Suprapubic skin (tissue), 4 donors: Measurements from ENCODE around the gene GANC. TPM values are rescaled to one million over a fixed set of nuclear protein-coding genes. Genes with fewer than 3 reads are reported as not detected.
"Not testable (repeated sequence)": the region's sequence is repeated elsewhere in the genome, so short reads cannot be mapped to it uniquely, and the experiment has no call there.

Experiments used
- DNase-seq, 2 donors: peaks; one replicate each; pipeline ENCODE4 v3.0.0-alpha.2; 2019; ENCODE audit warnings: low spot score in 2 of 2
- H3K27ac ChIP-seq: fragments of 200-600 bp; sonication (generic); one replicate; pipeline ENCODE4 v1.5.1; 2019
- H3K27me3 ChIP-seq: fragments of 200-600 bp; sonication (generic); one replicate; pipeline ENCODE4 v1.5.1; 2019
- H3K36me3 ChIP-seq: fragments of 200-600 bp; sonication (generic); one replicate; pipeline ENCODE4 v1.5.1; 2019
- H3K4me1 ChIP-seq: fragments of 200-600 bp; sonication (generic); one replicate; pipeline ENCODE4 v1.5.1; 2019
- H3K4me3 ChIP-seq: fragments of 200-600 bp; sonication (generic); one replicate; pipeline ENCODE4 v1.5.1; 2019; ENCODE audit warnings: mild to moderate bottlenecking
- H3K9me3 ChIP-seq: fragments of 200-600 bp; sonication (generic); one replicate; pipeline ENCODE4 v1.5.1; 2019
- CTCF ChIP-seq, 2 donors: fragments of 200-600 bp in 1 of 2; fragments of 450-650 bp in 1 of 2; sonication (generic) in 1 of 2; IDR thresholded peaks; one replicate each; pipeline ENCODE4 v1.5.1; 2016 to 2019; ENCODE audit warnings: antibody characterized with exemption in 2 of 2, mild to moderate bottlenecking in 1 of 2, moderate library complexity in 1 of 2
- EP300 ChIP-seq: sonication (generic); formaldehyde crosslinking; IDR thresholded peaks from one replicate; pipeline ENCODE4 v1.6.1; 2017; ENCODE audit warnings: antibody characterized with exemption
- POLR2A ChIP-seq, 2 donors: fragments of 450-650 bp; IDR thresholded peaks; one replicate each; pipeline ENCODE4 v1.6.1; 2017; ENCODE audit warnings: antibody characterized with exemption in 2 of 2, mild to moderate bottlenecking in 2 of 2, moderate library complexity in 2 of 2
- POLR2AphosphoS5 ChIP-seq, 3 donors: sonication (generic); formaldehyde crosslinking; IDR thresholded peaks; one replicate each; pipeline ENCODE4 v1.6.1; 2017; ENCODE audit warnings: antibody characterized with exemption in 3 of 3
- WGBS: methylation state at CpG from one replicate; pipeline ENCODE4 v1.1.5; 2018; 5-methylcytosine and 5-hydroxymethylcytosine counted together
- total RNA-seq, 4 donors: library from RNA; depleted of rRNA; stranded (reverse); fragments of >200 nt; gene quantifications; one replicate each; pipeline ENCODE4 v1.1.0, GENCODE V29; 2016

Gene GANC
- total RNA-seq, 4 donors from 2014 or later = 23.0 to 47.7 (median 30.4) TPM

DNA sequence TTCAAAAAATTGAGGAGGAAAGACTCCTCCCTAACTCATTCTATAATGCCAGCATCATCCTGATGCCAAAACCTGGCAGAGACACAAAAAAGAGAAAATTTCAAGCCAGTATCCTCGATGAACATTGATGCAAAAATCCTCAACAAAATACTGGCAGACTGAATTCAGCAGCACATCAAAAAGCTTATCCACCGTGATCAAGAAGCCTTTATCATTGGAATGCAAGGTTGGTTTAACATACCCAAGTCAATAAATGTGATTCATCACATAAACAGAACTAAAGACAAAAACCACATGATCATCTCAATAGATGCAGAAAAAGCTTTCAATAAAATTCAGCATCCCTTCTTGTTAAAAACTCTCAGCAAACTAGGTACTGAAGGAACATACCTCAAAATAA is 62.1 kb downstream of the GANC start:
- H3K36me3 ChIP-seq = peaks cover 25% of the 10 kb centered on the region
- no peaks in the 10 kb centered on the region for H3K27me3 ChIP-seq
- no peaks in the 10 kb centered on the region for H3K4me1 ChIP-seq
- no peak for DNase-seq
- no peak overlapping the region for H3K27ac ChIP-seq
- peaks cover 8% of the 10 kb centered on the region for H3K9me3 ChIP-seq
- 100% methylated on average over 2 of the region's 2 CpGs for WGBS
- no peak overlapping the region for H3K4me3 ChIP-seq
- no peak for TF ChIP-seq POLR2A (IDR thresholded peaks at IDR 0.05)
- no peak for TF ChIP-seq EP300
- TF ChIP-seq CTCF (IDR thresholded peaks at IDR 0.05) = no peak
- no peak for TF ChIP-seq POLR2AphosphoS5 (IDR thresholded peaks at IDR 0.05)

- not testable (repeated sequence) for H3K4me1 ChIP-seq, H3K27me3 ChIP-seq, H3K9me3 ChIP-seq, DNase-seq, H3K4me3 ChIP-seq, H3K27ac ChIP-seq
- 97% methylated on average over 1 of the region's 1 CpG for WGBS
- peaks cover 13% of the 10 kb centered on the region for H3K36me3 ChIP-seq
Measured at GRCh38 chr15:42336650-42337049, 63.6 kb downstream of the GANC start.

GRCh38 chr15:42337104-42337503 is 64.1 kb downstream of the GANC start:
- H3K9me3 ChIP-seq, H3K4me3 ChIP-seq, H3K27ac ChIP-seq, H3K4me1 ChIP-seq, DNase-seq, H3K27me3 ChIP-seq: not testable (repeated sequence)
- 98% methylated on average over 3 of the region's 3 CpGs for WGBS
- peaks cover 13% of the 10 kb centered on the region for H3K36me3 ChIP-seq

DNA sequence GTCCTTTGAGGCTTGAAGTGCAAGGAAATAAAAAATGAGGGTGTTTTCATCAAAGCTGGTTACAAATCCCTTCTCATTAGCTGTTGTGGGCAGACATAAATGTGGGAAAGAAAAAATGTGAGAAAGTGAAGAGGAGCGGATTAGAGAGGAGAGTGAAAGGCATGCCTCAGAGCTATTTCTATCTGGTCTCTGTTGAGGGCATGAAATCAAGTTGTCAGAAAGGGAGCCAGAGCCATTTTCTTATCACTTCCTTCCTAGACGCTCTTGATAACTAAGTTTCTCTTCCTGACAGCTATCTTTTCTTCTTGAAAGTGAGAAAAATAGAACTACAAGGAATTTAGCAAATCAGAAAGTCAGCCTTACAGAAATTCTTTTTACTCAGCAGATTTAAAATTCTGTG is 65.5 kb downstream of the GANC start:
- H3K4me3 ChIP-seq = no peak overlapping the region
- H3K4me1 ChIP-seq = no peaks in the 10 kb centered on the region
- H3K27me3 ChIP-seq = no peaks in the 10 kb centered on the region
- peaks cover 8% of the 10 kb centered on the region for H3K9me3 ChIP-seq
- DNase-seq = no peak
- H3K36me3 ChIP-seq = peaks cover 17% of the 10 kb centered on the region
- WGBS = 61% methylated on average over 2 of the region's 2 CpGs
- no peak for TF ChIP-seq POLR2A (IDR thresholded peaks at IDR 0.05)
- TF ChIP-seq POLR2AphosphoS5 (IDR thresholded peaks at IDR 0.05) = no peak
- no peak for TF ChIP-seq EP300
- TF ChIP-seq CTCF (IDR thresholded peaks at IDR 0.05) = no peak
- H3K27ac ChIP-seq = no peak overlapping the region

DNA sequence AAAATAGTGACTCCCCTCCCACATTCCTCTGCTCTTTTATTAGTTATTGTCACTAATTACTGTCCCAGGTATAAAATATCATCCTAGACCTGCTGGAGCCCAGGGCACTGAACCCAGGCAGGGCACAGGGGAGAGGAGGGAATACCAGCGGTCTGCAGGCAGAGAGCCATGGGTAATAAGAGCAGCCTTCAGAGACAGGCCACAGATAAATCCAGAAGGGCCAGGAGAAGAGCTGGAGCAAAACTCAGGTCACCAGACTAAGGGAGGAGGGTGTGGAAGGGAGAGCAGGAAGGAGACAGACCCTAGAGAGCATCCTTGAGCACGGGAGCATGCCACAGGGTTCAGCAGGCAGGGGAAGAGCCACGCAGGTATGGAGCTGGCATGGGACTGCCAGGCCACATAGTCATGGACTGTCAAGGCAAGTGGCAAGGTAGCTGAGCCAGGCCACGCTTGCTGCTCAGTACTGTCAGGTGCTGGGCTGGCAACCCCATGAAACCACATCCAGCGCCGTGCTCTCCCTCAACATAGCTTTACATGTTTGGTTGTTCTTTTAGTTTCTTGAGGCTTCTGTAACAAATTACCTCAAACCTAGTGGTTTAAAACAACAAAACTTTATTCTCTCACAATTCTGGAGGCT is 70.7 kb downstream of the GANC start:
- Histone ChIP-seq H3K4me3 (no peak overlapping the region), H3K27ac (no peak overlapping the region), H3K9me3 (no peaks in the 10 kb centered on the region), H3K36me3 (peaks cover 32% of the 10 kb centered on the region), H3K4me1 (no peaks in the 10 kb centered on the region), H3K27me3 (no peaks in the 10 kb centered on the region)
- no peak for DNase-seq
- TF ChIP-seq POLR2A (IDR thresholded peaks at IDR 0.05) = no peak
- no peak for TF ChIP-seq EP300
- no peak for TF ChIP-seq POLR2AphosphoS5 (IDR thresholded peaks at IDR 0.05)
- no peak for TF ChIP-seq CTCF (IDR thresholded peaks at IDR 0.05)
- WGBS = 94% methylated on average over 6 of the region's 6 CpGs

DNA sequence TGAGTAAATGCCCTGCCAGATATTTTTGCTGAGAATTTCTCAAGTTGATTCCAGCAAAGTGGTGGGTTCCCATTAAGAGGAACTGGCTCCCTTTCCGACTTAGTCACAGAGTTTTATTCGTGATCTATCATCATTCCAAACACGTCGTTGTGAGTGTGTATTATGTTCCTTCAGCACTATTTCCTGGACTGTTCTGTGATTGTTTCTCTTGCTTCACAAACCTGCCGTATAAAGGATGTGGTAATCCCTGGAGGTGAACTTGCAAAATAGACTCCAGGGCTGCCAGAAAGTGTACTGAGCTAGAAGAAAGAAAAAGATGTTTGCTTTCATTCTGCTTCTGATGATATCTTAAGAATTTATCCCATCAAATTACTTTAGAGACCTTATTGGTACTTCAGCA is 71.8 kb downstream of the GANC start:
- WGBS = 64% methylated on average over 5 of the region's 5 CpGs
- H3K36me3 ChIP-seq = peaks cover 39% of the 10 kb centered on the region
- H3K27ac ChIP-seq = no peak overlapping the region
- DNase-seq = no peak
- no peaks in the 10 kb centered on the region for H3K4me1 ChIP-seq
- no peak overlapping the region for H3K4me3 ChIP-seq
- no peaks in the 10 kb centered on the region for H3K27me3 ChIP-seq
- TF ChIP-seq EP300 (no peak), POLR2A (IDR thresholded peaks at IDR 0.05) (no peak), POLR2AphosphoS5 (IDR thresholded peaks at IDR 0.05) (no peak), CTCF (IDR thresholded peaks at IDR 0.05) (no peak)
- no peaks in the 10 kb centered on the region for H3K9me3 ChIP-seq
